GM04503 (cell line): Measurements from ENCODE around the gene ANKMY1.

Experiments used
- DNase-seq: peaks from one replicate; pipeline ENCODE4 v3.0.0-alpha.2; 2012; ENCODE audit warnings: low read depth

ANKMY1 gene, protein sequence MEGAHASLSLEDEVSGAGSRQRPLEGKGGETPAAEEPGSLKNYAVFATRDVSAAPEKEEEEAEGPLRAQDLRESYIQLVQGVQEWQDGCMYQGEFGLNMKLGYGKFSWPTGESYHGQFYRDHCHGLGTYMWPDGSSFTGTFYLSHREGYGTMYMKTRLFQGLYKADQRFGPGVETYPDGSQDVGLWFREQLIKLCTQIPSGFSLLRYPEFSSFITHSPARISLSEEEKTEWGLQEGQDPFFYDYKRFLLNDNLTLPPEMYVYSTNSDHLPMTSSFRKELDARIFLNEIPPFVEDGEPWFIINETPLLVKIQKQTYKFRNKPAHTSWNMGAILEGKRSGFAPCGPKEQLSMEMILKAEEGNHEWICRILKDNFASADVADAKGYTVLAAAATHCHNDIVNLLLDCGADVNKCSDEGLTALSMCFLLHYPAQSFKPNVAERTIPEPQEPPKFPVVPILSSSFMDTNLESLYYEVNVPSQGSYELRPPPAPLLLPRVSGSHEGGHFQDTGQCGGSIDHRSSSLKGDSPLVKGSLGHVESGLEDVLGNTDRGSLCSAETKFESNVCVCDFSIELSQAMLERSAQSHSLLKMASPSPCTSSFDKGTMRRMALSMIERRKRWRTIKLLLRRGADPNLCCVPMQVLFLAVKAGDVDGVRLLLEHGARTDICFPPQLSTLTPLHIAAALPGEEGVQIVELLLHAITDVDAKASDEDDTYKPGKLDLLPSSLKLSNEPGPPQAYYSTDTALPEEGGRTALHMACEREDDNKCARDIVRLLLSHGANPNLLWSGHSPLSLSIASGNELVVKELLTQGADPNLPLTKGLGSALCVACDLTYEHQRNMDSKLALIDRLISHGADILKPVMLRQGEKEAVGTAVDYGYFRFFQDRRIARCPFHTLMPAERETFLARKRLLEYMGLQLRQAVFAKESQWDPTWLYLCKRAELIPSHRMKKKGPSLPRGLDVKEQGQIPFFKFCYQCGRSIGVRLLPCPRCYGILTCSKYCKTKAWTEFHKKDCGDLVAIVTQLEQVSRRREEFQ

DNA sequence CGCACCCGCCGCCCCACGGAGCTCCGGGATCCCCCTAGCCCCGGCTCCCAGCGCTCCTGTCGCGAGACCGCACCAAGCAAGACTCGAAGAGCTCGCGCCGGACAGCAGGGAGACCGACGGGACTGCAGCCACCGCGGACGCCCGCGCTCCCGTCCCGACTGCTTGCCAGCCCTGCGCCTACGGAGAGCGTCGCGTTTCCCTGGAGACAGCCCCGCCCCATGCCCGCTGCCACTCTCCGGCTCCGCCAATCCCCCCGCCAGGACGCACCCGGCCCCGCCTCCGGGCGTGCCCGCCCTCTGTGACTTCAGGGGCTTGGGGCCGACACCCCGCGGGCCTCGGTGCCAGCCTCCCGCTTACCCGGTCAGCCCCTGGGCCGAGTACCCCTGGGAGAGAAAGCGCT, at the start of gene ANKMY1:
Gene ANKMY1, minus strand, starts transcription at position 181 of the 400 bp plus-strand sequence. CDS start 653 bp downstream, outside the sequence.
- peak; percentile 21 for DNase-seq

DNA sequence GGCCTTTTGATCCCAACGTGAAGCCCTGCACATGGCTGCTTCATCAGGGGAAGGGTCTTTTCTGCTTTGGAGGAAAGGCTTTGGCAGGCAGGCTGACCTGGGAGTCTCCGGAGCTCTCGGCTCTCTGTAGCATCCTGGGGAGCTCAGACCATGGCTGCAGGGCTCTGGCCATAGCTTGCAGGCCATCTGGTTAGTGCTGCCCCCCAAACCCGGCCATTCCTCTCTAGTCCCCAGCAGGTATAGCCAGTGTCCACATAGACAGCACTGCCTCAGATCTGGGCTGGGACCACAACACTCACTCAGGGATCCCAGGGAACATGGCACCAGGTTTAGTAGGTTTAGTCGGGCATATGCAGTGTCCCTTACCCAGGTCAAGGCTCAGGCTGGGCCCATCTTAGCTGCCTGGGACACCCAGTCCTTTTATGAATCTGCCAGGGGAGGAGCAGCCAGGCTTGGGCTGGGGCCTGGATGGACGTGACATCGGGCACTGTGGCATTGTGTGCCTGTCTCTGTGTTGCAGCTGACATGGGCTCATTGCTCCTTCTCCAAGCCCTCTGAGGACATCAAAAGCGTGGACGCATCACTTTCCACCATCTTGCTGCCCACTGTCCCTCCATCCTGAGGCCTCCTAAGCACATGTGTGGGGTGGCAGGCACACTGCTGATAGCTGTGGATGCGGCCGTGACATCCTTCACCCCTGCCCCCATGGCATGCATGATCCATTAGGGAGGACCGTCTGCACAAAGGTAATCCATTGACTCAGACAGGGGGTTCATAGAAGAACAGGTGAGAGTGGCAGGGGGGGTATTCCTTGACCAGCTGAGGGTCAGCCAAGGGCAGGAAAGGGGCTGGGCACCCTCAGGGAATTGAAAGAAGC, 48.3 kb upstream of the ANKMY1 start:
- no peak for DNase-seq

GRCh38 chr2:240604939-240605716, 47.3 kb upstream of the ANKMY1 start:
- DNase-seq = no peak

DNA sequence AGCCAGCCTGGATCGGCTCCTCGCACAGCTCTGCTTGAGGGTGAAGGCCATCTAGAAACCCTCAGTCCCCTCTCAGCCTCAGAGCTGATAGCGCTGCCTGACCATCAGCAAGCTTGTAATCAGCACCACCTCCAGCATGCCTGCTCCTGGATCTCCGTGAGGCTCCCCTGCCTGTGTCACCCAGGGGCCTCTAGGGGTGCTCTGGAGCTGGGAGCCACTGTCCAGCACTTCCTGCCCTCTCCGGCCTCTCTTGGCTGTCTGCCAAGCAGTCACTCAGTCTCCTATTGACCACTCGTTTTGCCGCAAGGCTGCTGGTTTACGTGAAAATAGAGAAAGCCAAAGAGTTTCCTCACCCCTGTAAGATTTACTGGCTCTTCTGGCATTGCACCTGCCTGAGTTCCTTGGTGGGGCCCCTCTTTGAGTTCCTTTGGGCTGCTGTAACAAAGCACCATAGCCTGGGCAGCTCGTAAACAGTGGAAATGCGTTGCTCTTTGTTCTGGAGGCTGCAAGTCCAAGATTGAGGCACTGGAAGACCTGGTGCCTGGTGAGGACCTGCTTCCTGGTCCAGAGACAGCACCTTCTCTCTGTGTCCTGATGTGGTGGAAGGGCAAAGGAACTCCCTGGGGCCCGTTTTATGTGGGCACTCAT, 46.6 kb upstream of the ANKMY1 start:
- no peak for DNase-seq

DNA sequence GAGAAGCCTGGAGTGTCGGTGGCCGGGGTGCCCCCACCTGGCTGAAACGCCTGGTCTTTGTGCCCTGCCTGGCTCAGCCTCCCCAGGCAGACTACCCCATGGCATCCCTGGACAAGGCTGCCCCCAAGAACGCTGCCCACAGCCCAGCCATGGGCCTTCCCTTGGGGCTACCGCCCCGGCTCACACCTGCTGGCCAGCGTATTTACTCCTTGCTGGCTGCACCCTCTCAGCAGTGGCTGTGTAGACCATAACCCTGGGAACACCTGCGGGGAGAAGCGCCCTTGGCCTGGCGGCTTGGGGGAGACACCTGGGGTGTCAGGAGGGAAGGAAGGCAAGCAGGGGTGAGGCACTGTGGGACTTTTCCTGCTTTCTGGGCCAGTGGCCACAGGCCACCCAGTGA, 46.1 kb upstream of the ANKMY1 start:
- DNase-seq = no peak

DNA sequence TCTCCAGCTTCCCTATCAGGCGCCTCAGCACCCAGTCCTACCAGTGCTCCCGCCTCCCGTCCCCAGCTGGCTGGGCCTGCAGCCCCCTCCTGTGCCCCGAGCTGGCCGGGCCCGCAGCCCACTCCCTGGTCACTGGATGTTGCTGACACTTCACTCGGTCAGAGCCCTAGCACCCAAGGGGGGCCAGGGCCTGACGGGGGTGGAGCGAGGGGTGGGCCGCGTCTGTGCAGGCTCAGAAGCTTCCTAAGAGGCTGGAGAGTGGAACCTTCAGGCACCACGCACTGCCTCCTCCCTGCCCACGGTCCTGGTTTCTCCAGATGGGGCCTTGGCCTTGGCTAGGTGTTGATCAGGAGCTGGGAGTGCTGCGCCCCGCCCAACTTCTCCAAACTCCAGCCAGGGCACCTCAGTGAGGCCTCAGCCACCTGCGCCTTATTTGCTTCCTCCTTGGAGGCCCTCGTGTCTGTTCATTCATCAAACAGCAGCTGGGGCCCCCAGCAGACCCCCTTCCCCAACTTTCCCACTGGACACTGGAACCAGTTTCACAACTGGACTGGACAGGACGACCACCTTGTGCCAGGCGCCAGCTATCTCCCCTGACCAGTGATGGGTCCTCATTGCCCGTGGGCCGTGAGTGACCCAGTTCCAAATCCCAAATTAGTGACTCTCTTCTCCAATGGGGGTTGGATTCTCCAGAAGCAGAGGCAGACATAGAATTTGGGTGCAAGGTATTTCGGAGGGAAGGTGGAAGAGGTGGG, 45.5 kb upstream of the ANKMY1 start:
- no peak for DNase-seq

DNA sequence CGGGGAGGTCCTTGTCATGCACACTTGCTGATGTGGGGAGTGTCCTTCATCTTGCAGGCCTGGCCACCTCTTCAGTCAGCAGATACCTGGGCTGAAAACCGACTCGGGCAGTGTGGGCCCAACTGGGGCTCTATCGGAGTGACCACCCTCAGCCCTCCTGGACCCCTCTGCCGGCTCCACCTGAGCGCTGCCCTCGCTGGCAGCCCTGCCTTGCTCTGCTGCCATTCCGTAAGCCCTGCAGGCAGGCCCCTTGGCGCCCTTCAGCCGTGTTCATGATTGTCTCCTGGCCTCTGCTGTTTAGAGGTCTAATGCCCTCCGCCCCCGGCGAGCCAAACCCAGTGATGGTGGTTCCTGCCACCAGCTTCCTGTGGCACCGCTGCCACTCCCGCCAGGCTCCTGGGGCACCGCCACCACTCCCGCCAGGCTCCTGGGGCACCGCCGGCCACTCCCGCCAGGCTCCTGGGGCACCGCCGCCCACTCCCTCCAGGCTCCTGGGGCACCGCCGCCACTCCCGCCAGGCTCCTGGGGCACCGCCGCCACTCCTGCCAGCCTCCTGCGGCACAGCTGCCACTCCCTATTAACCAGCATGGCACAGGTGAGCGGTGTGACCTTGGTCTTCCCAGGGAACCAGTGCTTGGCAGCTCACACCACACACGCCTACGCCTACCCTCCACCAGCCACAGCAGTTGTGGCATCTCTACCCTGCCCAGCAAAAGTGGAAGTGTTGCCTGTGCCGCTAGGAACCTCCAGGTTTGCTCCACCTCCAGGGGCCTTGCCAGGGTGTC, 44.7 kb upstream of the ANKMY1 start:
- no peak for DNase-seq

DNA sequence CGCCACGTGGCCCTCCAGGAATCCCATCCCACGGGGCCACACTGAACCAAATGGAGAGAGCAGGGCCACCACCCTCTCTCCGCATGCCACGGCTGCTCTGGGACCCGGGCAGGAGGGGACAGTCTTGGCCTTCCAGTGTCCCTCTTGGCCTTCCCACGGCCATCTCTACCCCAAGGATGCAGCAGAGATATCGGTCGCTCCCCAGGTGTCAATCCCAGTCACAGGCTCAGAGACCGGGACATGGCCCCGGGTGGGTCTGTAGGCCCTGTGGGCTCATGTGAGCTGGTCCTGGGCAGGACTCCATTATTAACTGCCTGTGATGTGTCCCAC, 44.0 kb upstream of the ANKMY1 start:
- no peak for DNase-seq

DNA sequence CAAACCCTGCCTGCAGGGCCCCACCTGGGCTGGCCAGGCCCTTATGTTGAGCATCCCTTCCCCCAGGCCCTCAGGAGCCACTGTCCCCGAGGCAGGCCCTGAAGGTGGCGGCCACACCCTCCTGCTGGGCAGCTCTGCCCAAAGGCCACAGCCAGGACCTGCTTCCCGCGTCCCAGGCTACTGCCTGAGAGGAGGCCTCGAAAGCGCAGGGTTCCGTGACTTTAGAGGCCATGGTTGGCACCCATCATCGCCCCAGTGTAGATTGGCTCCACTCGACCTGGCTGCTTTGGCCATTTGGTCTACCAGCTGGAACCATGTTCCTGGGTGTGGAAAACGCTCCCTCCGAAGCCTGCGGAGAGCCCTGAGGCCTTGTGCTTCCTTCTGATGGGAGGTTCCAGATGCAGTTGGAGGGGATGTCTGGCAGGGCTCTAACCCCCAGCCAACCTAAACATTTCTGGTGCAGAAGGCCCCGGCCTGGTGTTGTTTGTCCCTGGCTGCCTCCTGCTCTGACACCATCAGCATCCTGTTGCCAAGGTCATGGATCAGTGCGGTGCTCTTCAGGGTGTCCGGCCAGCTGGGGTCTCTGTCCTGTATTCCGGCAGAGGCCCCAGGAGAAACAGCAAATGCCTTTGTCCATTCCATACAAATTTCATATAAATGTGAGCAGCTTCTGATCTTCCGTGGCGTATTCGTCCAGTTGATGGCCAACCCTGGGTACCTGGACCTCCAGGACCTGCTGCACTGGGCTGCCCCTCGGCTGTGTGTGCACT, 43.5 kb upstream of the ANKMY1 start:
- DNase-seq = no peak

- DNase-seq = no peak
Observed at GRCh38 chr2:240600451-240600961, 42.7 kb upstream of the ANKMY1 start.

- no peak for DNase-seq
Observed at GRCh38 chr2:240599141-240599583, 41.4 kb upstream of the ANKMY1 start.

DNA sequence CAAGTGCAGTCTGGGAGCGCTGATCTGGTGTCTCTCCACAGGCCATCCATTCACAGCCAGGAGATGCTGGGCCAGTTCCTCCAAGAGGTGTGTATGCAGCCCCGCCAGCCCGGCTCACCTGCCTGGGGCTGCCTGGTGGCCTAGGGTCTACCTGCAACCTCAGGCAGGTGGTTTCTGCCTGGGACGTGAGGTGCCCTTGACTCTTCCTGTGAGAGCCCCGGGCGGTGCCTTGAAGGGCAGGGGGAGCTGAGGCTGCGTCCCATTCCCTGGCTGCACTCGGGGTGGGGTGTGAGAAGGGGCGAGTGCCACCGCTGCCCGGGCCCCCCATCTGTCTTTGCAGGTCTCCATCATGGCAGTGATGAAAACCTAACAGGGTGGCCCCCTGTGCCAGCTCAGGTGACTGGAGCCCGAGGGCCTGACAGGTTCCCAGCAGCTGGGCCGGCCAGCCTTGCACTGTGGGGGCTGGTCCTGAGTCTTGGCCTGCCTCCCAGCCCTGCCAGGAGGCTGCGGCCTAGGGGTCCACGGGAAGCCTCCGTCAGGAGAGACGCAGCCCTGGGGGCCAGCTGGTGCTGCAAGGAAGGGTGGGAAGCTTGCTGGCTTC, 40.6 kb upstream of the ANKMY1 start:
- no peak for DNase-seq

DNA sequence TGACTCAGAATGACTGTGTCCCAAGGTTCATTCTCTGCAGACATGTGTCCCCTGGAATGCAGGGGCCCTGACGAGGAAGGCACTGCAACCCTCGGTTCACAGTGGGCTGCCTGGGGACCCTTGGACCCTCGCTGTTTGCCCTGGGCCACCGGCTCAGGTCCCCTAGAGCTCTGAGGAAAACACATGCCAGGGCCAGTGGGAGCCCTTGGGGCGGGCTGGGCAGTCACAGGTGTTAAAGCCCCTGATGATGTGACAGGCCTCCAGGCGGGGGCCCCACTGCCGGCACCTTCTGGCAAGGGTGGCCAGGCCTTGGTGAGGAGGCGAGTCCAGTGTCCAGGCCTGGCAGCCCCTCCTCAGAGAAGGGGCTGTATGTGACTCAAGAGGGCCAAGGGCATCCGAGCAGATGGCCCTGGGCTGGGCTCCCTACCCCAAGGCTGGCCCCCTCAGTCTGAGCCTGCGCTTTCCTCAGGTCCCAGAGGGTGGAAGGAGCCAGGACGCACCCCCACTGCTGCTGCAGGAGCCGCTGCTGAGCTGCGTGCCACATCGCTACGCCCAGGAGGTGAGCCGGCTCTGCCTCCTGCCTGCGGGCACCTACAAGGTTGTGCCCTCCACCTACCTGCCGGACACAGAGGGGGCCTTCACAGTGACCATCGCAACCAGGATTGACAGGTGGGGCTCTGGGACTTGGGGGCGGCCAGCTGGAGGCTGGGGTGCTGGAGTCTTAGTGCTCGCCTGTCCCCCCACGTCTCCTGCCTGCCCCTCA, 39.8 kb upstream of the ANKMY1 start:
- DNase-seq = no peak

- no peak for DNase-seq
Observed at GRCh38 chr2:240597054-240597418, 39.2 kb upstream of the ANKMY1 start.

- no peak for DNase-seq
Observed at GRCh38 chr2:240596491-240596931, 38.7 kb upstream of the ANKMY1 start.

DNA sequence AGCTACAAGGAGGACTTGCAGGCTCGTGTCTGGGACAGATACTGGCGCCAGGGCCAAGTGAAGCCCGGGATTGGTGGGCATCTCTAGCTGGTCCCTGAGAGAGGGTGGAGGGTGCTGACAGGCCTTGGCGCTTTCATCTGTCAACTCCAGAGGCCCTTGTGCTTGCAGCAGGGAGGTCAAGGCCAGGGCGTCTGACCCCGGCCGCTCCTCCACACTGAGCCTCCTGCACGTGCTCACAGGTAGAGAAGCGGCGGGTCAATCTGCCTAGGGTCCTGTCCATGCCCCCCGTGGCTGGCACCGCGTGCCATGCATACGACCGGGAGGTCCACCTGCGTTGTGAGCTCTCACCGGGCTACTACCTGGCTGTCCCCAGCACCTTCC, 38.3 kb upstream of the ANKMY1 start:
- DNase-seq = no peak
